ENCODE measurements around the gene TBXAS1. TPM values are rescaled to one million over a fixed set of nuclear protein-coding genes. Genes with fewer than 3 reads are reported as not detected.

The TBXAS1 gene
- total and polyA plus RNA-seq, 2 experiments from 2014 or later: 1.3 TPM; not detected in 1

- no peak for TF ChIP-seq ETS1 (IDR thresholded peaks at IDR 0.05)
- no peak for TF ChIP-seq EZH2 (IDR thresholded peaks at IDR 0.05; ENCODE audit: low read depth, unreplicated experiment)
- TF ChIP-seq ZNF331 (CRISPR knock-in tag; IDR thresholded peaks at IDR 0.05; ENCODE audit: low read depth): no peak
- no peak for TF ChIP-seq POLR2AphosphoS5 (IDR thresholded peaks at IDR 0.05; ENCODE audit: low read depth)
- TF ChIP-seq REST (IDR thresholded peaks at IDR 0.05; ENCODE audit: unreplicated experiment): no peak
- TF ChIP-seq EZH2phosphoT487 (IDR thresholded peaks at IDR 0.05; ENCODE audit: unreplicated experiment): no peak
- no peak for TF ChIP-seq ZNF114 (CRISPR knock-in tag; IDR thresholded peaks at IDR 0.05)
- TF ChIP-seq STAT1 (IDR thresholded peaks at IDR 0.05; ENCODE audit: unreplicated experiment): no peak
Observed at GRCh38 chr7:139887992-139888481, 59.0 kb downstream of the TBXAS1 start (continued).

GRCh38 chr7:139889186-139889871, 60.3 kb downstream of the TBXAS1 start:
- no peak overlapping the region for H3K27ac Mint-ChIP-seq
- no peak overlapping the region for H3K4me2 ChIP-seq
- H3K79me2 ChIP-seq (replicated peaks; ENCODE audit: insufficient read depth): no peaks in the 10 kb centered on the region
- peaks cover 9% of the 10 kb centered on the region for H3K9me2 ChIP-seq (ENCODE audit: insufficient read depth)
- ATAC-seq (no peak), DNase-seq (ENCODE audit: low spot score) (no peak)
- H2AFZ ChIP-seq: no peak overlapping the region
- H3K9me3 Mint-ChIP-seq: no peaks in the 10 kb centered on the region; the same call in 2 of the 3 replicates
- no peak overlapping the region for H3K4me3 ChIP-seq
- H3K4me1 Mint-ChIP-seq: no peaks in the 10 kb centered on the region
- no peaks in the 10 kb centered on the region; the same call in 2 of the 3 replicates for H3K36me3 Mint-ChIP-seq (ENCODE audit: low read depth)
- H3K36me3 ChIP-seq (ENCODE audit: insufficient read depth): no peaks in the 10 kb centered on the region
- H3K27me3 Mint-ChIP-seq (ENCODE audit: insufficient read depth, low read depth, poor library complexity): peaks cover 2% of the 10 kb centered on the region
- no peaks in the 10 kb centered on the region for H3F3A ChIP-seq (replicated peaks; ENCODE audit: low read depth)
- H3K27me3 ChIP-seq (ENCODE audit: insufficient read depth): no peaks in the 10 kb centered on the region
- no peaks in the 10 kb centered on the region for H3K4me1 ChIP-seq (ENCODE audit: insufficient read depth)
- H3K4me3 Mint-ChIP-seq: no peak overlapping the region
- H3K27ac ChIP-seq (ENCODE audit: low read depth): no peak overlapping the region
- no peaks in the 10 kb centered on the region for H4K20me1 ChIP-seq (replicated peaks; ENCODE audit: insufficient read depth)
- TF ChIP-seq NANOG (IDR thresholded peaks at IDR 0.05; ENCODE audit: borderline replicate concordance) (no peak), ZNF462 (CRISPR knock-in tag; IDR thresholded peaks at IDR 0.05) (no peak), ZNF331 (CRISPR knock-in tag; IDR thresholded peaks at IDR 0.05; ENCODE audit: low read depth) (no peak), JUNB (IDR thresholded peaks at IDR 0.05; ENCODE audit: unreplicated experiment) (no peak), EZH2 (IDR thresholded peaks at IDR 0.05; ENCODE audit: low read depth, unreplicated experiment) (no peak), CREB1 (CRISPR knock-in tag; IDR thresholded peaks at IDR 0.05; ENCODE audit: low read depth) (no peak), POLR2AphosphoS5 (IDR thresholded peaks at IDR 0.05; ENCODE audit: low read depth) (no peak), STAT1 (IDR thresholded peaks at IDR 0.05; ENCODE audit: unreplicated experiment) (no peak)
